Measurements from ENCODE around the gene MGST2.

MGST2 gene

DNA sequence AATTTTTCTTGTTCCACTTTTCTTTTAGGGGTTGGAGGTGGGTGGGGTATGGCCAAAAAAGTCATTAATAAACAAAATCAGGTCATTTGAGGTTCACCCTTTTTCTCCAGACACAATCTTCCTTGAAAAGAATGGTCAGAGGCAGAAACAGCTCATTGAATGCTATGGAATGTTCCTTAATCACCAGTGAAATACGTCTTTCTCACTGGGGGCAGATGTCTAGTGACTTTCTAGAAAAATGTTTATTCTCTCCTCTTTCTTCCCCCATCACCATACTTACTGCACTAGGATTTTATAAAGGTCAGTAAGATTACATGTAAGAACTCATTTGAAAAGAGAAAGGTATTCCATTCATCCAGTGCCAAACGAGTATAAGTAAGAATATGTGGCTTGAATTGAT, 44.5 kb downstream of the MGST2 start:
- no peaks in the 10 kb centered on the region for H3K9me3 ChIP-seq (ENCODE audit: insufficient read depth, low read depth, low read length)
- TF ChIP-seq EZH2phosphoT487 (IDR thresholded peaks at IDR 0.05; ENCODE audit: borderline replicate concordance), result no peak
- TF ChIP-seq, protein P1, sequence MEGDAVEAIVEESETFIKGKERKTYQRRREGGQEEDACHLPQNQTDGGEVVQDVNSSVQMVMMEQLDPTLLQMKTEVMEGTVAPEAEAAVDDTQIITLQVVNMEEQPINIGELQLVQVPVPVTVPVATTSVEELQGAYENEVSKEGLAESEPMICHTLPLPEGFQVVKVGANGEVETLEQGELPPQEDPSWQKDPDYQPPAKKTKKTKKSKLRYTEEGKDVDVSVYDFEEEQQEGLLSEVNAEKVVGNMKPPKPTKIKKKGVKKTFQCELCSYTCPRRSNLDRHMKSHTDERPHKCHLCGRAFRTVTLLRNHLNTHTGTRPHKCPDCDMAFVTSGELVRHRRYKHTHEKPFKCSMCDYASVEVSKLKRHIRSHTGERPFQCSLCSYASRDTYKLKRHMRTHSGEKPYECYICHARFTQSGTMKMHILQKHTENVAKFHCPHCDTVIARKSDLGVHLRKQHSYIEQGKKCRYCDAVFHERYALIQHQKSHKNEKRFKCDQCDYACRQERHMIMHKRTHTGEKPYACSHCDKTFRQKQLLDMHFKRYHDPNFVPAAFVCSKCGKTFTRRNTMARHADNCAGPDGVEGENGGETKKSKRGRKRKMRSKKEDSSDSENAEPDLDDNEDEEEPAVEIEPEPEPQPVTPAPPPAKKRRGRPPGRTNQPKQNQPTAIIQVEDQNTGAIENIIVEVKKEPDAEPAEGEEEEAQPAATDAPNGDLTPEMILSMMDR (conservative IDR thresholded peaks at IDR 0.05; ENCODE audit: low read length), result no peak
- H4K20me1 ChIP-seq (ENCODE audit: insufficient read depth, low read length, poor library complexity, severe bottlenecking), result no peaks in the 10 kb centered on the region
- H3K79me2 ChIP-seq (ENCODE audit: insufficient read depth, low read length), result no peaks in the 10 kb centered on the region
- H3K9ac ChIP-seq (ENCODE audit: low read depth, low read length, poor library complexity, severe bottlenecking), result no peak overlapping the region
- H3K4me1 ChIP-seq (ENCODE audit: insufficient read depth, low read length, poor library complexity, severe bottlenecking), result no peaks in the 10 kb centered on the region
- H3K36me3 ChIP-seq (ENCODE audit: insufficient read depth, low read length), result peaks cover 21% of the 10 kb centered on the region; the same call in 1 of the 2 replicates
- H3K4me3 ChIP-seq (ENCODE audit: low read length, poor library complexity, severe bottlenecking), result no peak overlapping the region
- H3K4me2 ChIP-seq (ENCODE audit: low read depth, low read length, poor library complexity, severe bottlenecking), result no peak overlapping the region
- no peak overlapping the region for H2AFZ ChIP-seq (ENCODE audit: low read length)
- H3K27me3 ChIP-seq (ENCODE audit: insufficient read depth, low read length, poor library complexity, severe bottlenecking), result no peaks in the 10 kb centered on the region
- no peaks in the 10 kb centered on the region for H3K9me2 ChIP-seq (replicated peaks; ENCODE audit: low read depth, low read length)
- H3F3A ChIP-seq (ENCODE audit: low read depth), result no peaks in the 10 kb centered on the region

DNA sequence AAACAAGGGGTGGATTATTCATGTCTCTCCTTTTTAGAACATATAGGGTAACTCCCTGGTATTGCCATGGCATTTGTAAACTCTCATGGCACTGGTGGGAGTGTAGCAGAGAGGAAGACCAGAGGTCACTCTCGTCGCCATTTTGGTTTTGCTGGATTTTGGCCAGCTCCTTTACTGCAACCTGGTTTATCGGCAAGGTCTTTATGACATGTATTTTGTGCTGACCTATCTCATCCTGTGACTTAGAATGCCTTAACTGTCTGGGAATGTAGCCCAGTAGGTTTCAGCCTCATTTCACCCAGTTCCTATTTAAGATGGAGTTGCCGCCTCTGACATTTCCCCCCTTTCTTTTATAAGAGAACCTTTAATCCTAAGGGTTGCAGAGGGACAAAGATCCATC, 45.8 kb downstream of the MGST2 start:
- Histone ChIP-seq H3K4me3 (ENCODE audit: low read length, poor library complexity, severe bottlenecking) (no peak overlapping the region), H3F3A (ENCODE audit: low read depth) (no peaks in the 10 kb centered on the region), H3K79me2 (ENCODE audit: insufficient read depth, low read length) (no peaks in the 10 kb centered on the region), H3K9me3 (ENCODE audit: insufficient read depth, low read depth, low read length) (no peaks in the 10 kb centered on the region), H3K9me2 (replicated peaks; ENCODE audit: low read depth, low read length) (no peaks in the 10 kb centered on the region), H3K4me1 (ENCODE audit: insufficient read depth, low read length, poor library complexity, severe bottlenecking) (no peaks in the 10 kb centered on the region), H3K9ac (ENCODE audit: low read depth, low read length, poor library complexity, severe bottlenecking) (no peak overlapping the region), H2AFZ (ENCODE audit: low read length) (no peak overlapping the region), H3K36me3 (ENCODE audit: insufficient read depth, low read length) (peaks cover 7% of the 10 kb centered on the region; the same call in 1 of the 2 replicates), H3K4me2 (ENCODE audit: low read depth, low read length, poor library complexity, severe bottlenecking) (no peak overlapping the region), H4K20me1 (ENCODE audit: insufficient read depth, low read length, poor library complexity, severe bottlenecking) (no peaks in the 10 kb centered on the region), H3K27me3 (ENCODE audit: insufficient read depth, low read length, poor library complexity, severe bottlenecking) (no peaks in the 10 kb centered on the region)
- no peak for TF ChIP-seq EZH2phosphoT487 (IDR thresholded peaks at IDR 0.05; ENCODE audit: borderline replicate concordance)

DNA sequence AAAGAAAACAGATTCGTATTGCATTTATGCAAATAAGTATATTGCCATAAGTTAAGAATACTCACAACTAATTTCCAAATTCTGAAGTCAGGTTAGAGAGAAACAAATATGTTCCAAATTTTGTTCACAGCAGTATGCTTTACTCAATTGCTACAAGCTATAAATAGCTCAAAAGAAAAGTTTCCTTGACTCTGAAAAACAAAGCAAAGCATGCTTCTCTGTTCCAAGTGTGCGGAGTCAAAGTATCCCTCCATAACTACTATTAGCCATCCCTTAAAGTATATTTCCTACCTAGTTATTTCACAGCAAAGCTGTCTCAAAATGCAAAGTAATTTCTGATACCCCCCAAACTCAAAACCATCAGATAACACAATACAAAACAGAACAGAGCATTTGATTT, 47.3 kb downstream of the MGST2 start:
- Histone ChIP-seq H3K4me2 (ENCODE audit: low read depth, low read length, poor library complexity, severe bottlenecking) (no peak overlapping the region), H3K9me2 (replicated peaks; ENCODE audit: low read depth, low read length) (no peaks in the 10 kb centered on the region), H3K27me3 (ENCODE audit: insufficient read depth, low read length, poor library complexity, severe bottlenecking) (no peaks in the 10 kb centered on the region), H3K4me3 (ENCODE audit: low read length, poor library complexity, severe bottlenecking) (no peak overlapping the region), H3F3A (ENCODE audit: low read depth) (no peaks in the 10 kb centered on the region), H3K79me2 (ENCODE audit: insufficient read depth, low read length) (no peaks in the 10 kb centered on the region), H3K36me3 (ENCODE audit: insufficient read depth, low read length) (peaks cover 8% of the 10 kb centered on the region; the same call in 1 of the 2 replicates), H4K20me1 (ENCODE audit: insufficient read depth, low read length, poor library complexity, severe bottlenecking) (no peaks in the 10 kb centered on the region), H3K4me1 (ENCODE audit: insufficient read depth, low read length, poor library complexity, severe bottlenecking) (no peaks in the 10 kb centered on the region), H2AFZ (ENCODE audit: low read length) (no peak overlapping the region), H3K9me3 (ENCODE audit: insufficient read depth, low read depth, low read length) (no peaks in the 10 kb centered on the region), H3K9ac (ENCODE audit: low read depth, low read length, poor library complexity, severe bottlenecking) (no peak overlapping the region)
- TF ChIP-seq, protein P1 (conservative IDR thresholded peaks at IDR 0.05; ENCODE audit: low read length), result no peak
- no peak for TF ChIP-seq EZH2phosphoT487 (IDR thresholded peaks at IDR 0.05; ENCODE audit: borderline replicate concordance)

DNA sequence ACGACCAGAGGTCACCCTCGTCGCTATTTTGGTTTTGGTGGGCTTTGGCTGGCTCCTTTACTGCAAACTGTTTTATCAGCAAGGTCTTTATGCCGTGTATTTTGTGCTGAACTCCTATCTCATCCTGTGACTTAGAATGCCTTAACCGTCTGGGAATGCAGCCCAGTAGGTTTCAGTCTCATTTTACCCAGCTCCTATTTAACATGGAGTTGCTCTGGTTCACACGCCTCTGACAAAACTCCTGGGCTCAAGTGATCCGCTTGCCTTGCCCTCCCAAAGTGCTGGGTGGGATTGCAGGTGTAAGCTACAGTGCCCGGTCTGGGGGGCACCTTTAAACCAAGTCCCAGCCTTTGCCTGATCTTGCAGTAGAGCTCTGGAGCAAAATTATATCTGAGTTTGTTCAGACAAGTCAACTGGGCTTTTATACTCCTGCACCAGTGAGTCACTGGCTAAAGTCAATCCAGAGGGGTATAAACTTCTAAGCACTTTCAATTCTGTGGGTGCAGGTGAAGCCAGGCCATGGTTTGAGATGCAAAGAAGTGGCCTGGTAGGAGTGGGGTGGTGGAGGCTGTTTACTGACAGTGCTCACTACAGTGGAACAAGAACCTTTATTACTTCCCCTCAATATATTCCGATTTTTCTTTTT, 50.2 kb downstream of the MGST2 start:
- no peaks in the 10 kb centered on the region for H3K79me2 ChIP-seq (ENCODE audit: insufficient read depth, low read length)
- no peaks in the 10 kb centered on the region for H3K4me1 ChIP-seq (ENCODE audit: insufficient read depth, low read length, poor library complexity, severe bottlenecking)

More for the DNA sequence above, 50.2 kb downstream of the MGST2 start:
- Histone ChIP-seq H3K27me3 (ENCODE audit: insufficient read depth, low read length, poor library complexity, severe bottlenecking) (no peaks in the 10 kb centered on the region), H3K9ac (ENCODE audit: low read depth, low read length, poor library complexity, severe bottlenecking) (no peak overlapping the region), H3K36me3 (ENCODE audit: insufficient read depth, low read length) (peaks cover 28% of the 10 kb centered on the region; the same call in 1 of the 2 replicates), H3K9me2 (replicated peaks; ENCODE audit: low read depth, low read length) (no peaks in the 10 kb centered on the region), H3K9me3 (ENCODE audit: insufficient read depth, low read depth, low read length) (no peaks in the 10 kb centered on the region), H3K4me3 (ENCODE audit: low read length, poor library complexity, severe bottlenecking) (no peak overlapping the region), H4K20me1 (ENCODE audit: insufficient read depth, low read length, poor library complexity, severe bottlenecking) (no peaks in the 10 kb centered on the region), H3F3A (ENCODE audit: low read depth) (no peaks in the 10 kb centered on the region), H3K4me2 (ENCODE audit: low read depth, low read length, poor library complexity, severe bottlenecking) (no peak overlapping the region), H2AFZ (ENCODE audit: low read length) (no peak overlapping the region)
- no peak for TF ChIP-seq EZH2phosphoT487 (IDR thresholded peaks at IDR 0.05; ENCODE audit: borderline replicate concordance)
- TF ChIP-seq, protein P1 (conservative IDR thresholded peaks at IDR 0.05; ENCODE audit: low read length), result no peak
